Effector memory CD4-positive, alpha-beta T cell (primary cell): ENCODE results near the gene MSMB.
"Not testable (repeated sequence)": the region's sequence is repeated elsewhere in the genome, so short reads cannot be mapped to it uniquely, and the experiment has no call there.

Experiments used
- DNase-seq, 3 donors: peaks; one replicate each; pipeline ENCODE4 v3.0.0-alpha.2; 2020
- H3K27ac ChIP-seq: 2 replicates; pipeline ENCODE4 v1.7.0; 2013; ENCODE audit warnings: mild to moderate bottlenecking, low read length, moderate library complexity; ENCODE audit not compliant: insufficient read depth, poor library complexity, severe bottlenecking
- H3K27me3 ChIP-seq: replicated peaks from 2 replicates; pipeline ENCODE4 v1.7.0; 2013; ENCODE audit warnings: mild to moderate bottlenecking, low read length; ENCODE audit not compliant: insufficient read depth, control insufficient read depth, poor library complexity, severe bottlenecking
- H3K36me3 ChIP-seq: 2 replicates; pipeline ENCODE4 v1.7.0; 2013; ENCODE audit warnings: mild to moderate bottlenecking, low read length, moderate library complexity; ENCODE audit not compliant: control insufficient read depth, insufficient read depth
- H3K4me1 ChIP-seq: 2 replicates; pipeline ENCODE4 v1.7.0; 2013; ENCODE audit warnings: low read length, mild to moderate bottlenecking; ENCODE audit not compliant: control insufficient read depth, insufficient read depth, poor library complexity, severe bottlenecking
- H3K4me3 ChIP-seq: 2 replicates; pipeline ENCODE4 v1.7.0; 2013; ENCODE audit warnings: low read length, low read depth, mild to moderate bottlenecking; ENCODE audit not compliant: insufficient read depth, poor library complexity, severe bottlenecking
- H3K9me3 ChIP-seq: 2 replicates; pipeline ENCODE4 v1.7.0; 2013; ENCODE audit warnings: mild to moderate bottlenecking, low read length, moderate library complexity; ENCODE audit not compliant: control insufficient read depth

MSMB gene

GRCh38 chr10:46069771-46070463, 23.8 kb upstream of the MSMB start:
- H3K4me1 ChIP-seq, result no peaks in the 10 kb centered on the region
- no peaks in the 10 kb centered on the region for H3K9me3 ChIP-seq
- H3K27me3 ChIP-seq, result no peaks in the 10 kb centered on the region
- no peak for DNase-seq
- H3K36me3 ChIP-seq, result no peaks in the 10 kb centered on the region
- H3K4me3 ChIP-seq, result no peak overlapping the region
- no peak overlapping the region for H3K27ac ChIP-seq

- H3K27me3 ChIP-seq, result no peaks in the 10 kb centered on the region
- H3K9me3 ChIP-seq, result no peaks in the 10 kb centered on the region
- no peak overlapping the region for H3K4me3 ChIP-seq
- H3K27ac ChIP-seq, result no peak overlapping the region
- no peaks in the 10 kb centered on the region for H3K4me1 ChIP-seq
- no peaks in the 10 kb centered on the region for H3K36me3 ChIP-seq
- no peak for DNase-seq
These were observed 22.8 kb upstream of the MSMB start for GRCh38 chr10:46068905-46069304.

GRCh38 chr10:46068117-46068516, 22.0 kb upstream of the MSMB start:
- H3K9me3 ChIP-seq, result no peaks in the 10 kb centered on the region
- no peak overlapping the region for H3K27ac ChIP-seq
- no peaks in the 10 kb centered on the region for H3K4me1 ChIP-seq
- no peak for DNase-seq
- H3K36me3 ChIP-seq, result no peaks in the 10 kb centered on the region
- no peaks in the 10 kb centered on the region for H3K27me3 ChIP-seq
- no peak overlapping the region for H3K4me3 ChIP-seq

- no peaks in the 10 kb centered on the region for H3K9me3 ChIP-seq
These were observed 18.3 kb upstream of the MSMB start for GRCh38 chr10:46064269-46064817.

GRCh38 chr10:46062723-46063428, 16.8 kb upstream of the MSMB start:
- no peaks in the 10 kb centered on the region for H3K4me1 ChIP-seq
- H3K36me3 ChIP-seq, result no peaks in the 10 kb centered on the region
- no peak overlapping the region for H3K27ac ChIP-seq
- no peak for DNase-seq
- no peak overlapping the region for H3K4me3 ChIP-seq
- no peaks in the 10 kb centered on the region for H3K9me3 ChIP-seq
- no peaks in the 10 kb centered on the region for H3K27me3 ChIP-seq

More at GRCh38 chr10:46064269-46064817, 18.3 kb upstream of the MSMB start:
- no peak overlapping the region for H3K27ac ChIP-seq
- H3K27me3 ChIP-seq, result no peaks in the 10 kb centered on the region
- H3K4me1 ChIP-seq, result no peaks in the 10 kb centered on the region
- H3K36me3 ChIP-seq, result no peaks in the 10 kb centered on the region
- no peak overlapping the region for H3K4me3 ChIP-seq
- no peak for DNase-seq

- Histone ChIP-seq H3K4me1 (no peaks in the 10 kb centered on the region), H3K4me3 (no peak overlapping the region), H3K27ac (no peak overlapping the region), H3K27me3 (no peaks in the 10 kb centered on the region), H3K9me3 (no peaks in the 10 kb centered on the region), H3K36me3 (no peaks in the 10 kb centered on the region)
- DNase-seq, result no peak
These were observed 14.6 kb upstream of the MSMB start for GRCh38 chr10:46060706-46061105.

- not testable (repeated sequence) for DNase-seq, H3K9me3 ChIP-seq, H3K4me3 ChIP-seq, H3K27me3 ChIP-seq, H3K36me3 ChIP-seq, H3K4me1 ChIP-seq, H3K27ac ChIP-seq
These were observed 11.9 kb upstream of the MSMB start for GRCh38 chr10:46057927-46058326.

- no peak for DNase-seq
These were observed 11.0 kb upstream of the MSMB start for GRCh38 chr10:46057038-46057437.

GRCh38 chr10:46055771-46056170, 9.7 kb upstream of the MSMB start:
- Histone ChIP-seq H3K4me3 (no peak overlapping the region), H3K9me3 (no peaks in the 10 kb centered on the region), H3K27ac (no peak overlapping the region), H3K27me3 (no peaks in the 10 kb centered on the region), H3K36me3 (no peaks in the 10 kb centered on the region), H3K4me1 (no peaks in the 10 kb centered on the region)
- no peak for DNase-seq

More at GRCh38 chr10:46057038-46057437, 11.0 kb upstream of the MSMB start:
- no peak overlapping the region for H3K27ac ChIP-seq
- H3K27me3 ChIP-seq, result no peaks in the 10 kb centered on the region
- H3K9me3 ChIP-seq, result no peaks in the 10 kb centered on the region
- no peaks in the 10 kb centered on the region for H3K4me1 ChIP-seq
- no peaks in the 10 kb centered on the region for H3K36me3 ChIP-seq
- H3K4me3 ChIP-seq, result no peak overlapping the region
